ENCODE data around the gene SMYD3.

SMYD3 gene

GRCh38 chr1:245862812-245863540 lies 644.1 kb downstream of the SMYD3 start:
- Histone ChIP-seq H2AFZ (ENCODE audit: low read length) (no peak overlapping the region), H3K27me3 (replicated peaks; ENCODE audit: insufficient read depth, low read length) (no peaks in the 10 kb centered on the region), H3K27ac (ENCODE audit: low read length) (no peak overlapping the region), H3F3A (ENCODE audit: insufficient read depth, low read length) (no peaks in the 10 kb centered on the region), H3K9me3 (replicated peaks; ENCODE audit: insufficient read depth, low read length) (no peaks in the 10 kb centered on the region), H3K9me2 (replicated peaks; ENCODE audit: insufficient read depth, low read length) (no peaks in the 10 kb centered on the region), H4K20me1 (ENCODE audit: insufficient read depth, low read length) (no peaks in the 10 kb centered on the region), H3K36me3 (replicated peaks; ENCODE audit: insufficient read depth, low read length) (no peaks in the 10 kb centered on the region), H3K4me1 (ENCODE audit: low read length) (no peaks in the 10 kb centered on the region), H3K4me3 (ENCODE audit: low read length) (no peak overlapping the region), H3K79me2 (ENCODE audit: low read length) (no peaks in the 10 kb centered on the region), H3K4me2 (ENCODE audit: low read depth, low read length) (no peak overlapping the region), H3K9ac (ENCODE audit: low read length) (no peak overlapping the region)
- no peak for DNase-seq
- TF ChIP-seq CTCF (IDR thresholded peaks at IDR 0.05; ENCODE audit: low read length) (no peak), EZH2 (optimal IDR thresholded peaks at IDR 0.05; ENCODE audit: low read depth, low read length) (no peak), EZH2phosphoT487 (IDR thresholded peaks at IDR 0.05; ENCODE audit: low read length) (no peak)

- H4K20me1 ChIP-seq (ENCODE audit: insufficient read depth, low read length), result no peaks in the 10 kb centered on the region
- H3K4me2 ChIP-seq (ENCODE audit: low read depth, low read length), result no peak overlapping the region
- H3K27me3 ChIP-seq (replicated peaks; ENCODE audit: insufficient read depth, low read length), result no peaks in the 10 kb centered on the region
- H3K9me2 ChIP-seq (replicated peaks; ENCODE audit: insufficient read depth, low read length), result no peaks in the 10 kb centered on the region
- no peak overlapping the region for H3K4me3 ChIP-seq (ENCODE audit: low read length)
- no peaks in the 10 kb centered on the region for H3F3A ChIP-seq (ENCODE audit: insufficient read depth, low read length)
- H2AFZ ChIP-seq (ENCODE audit: low read length), result no peak overlapping the region
- H3K9ac ChIP-seq (ENCODE audit: low read length), result no peak overlapping the region
- DNase-seq, result no peak
- no peaks in the 10 kb centered on the region for H3K9me3 ChIP-seq (replicated peaks; ENCODE audit: insufficient read depth, low read length)
- H3K79me2 ChIP-seq (ENCODE audit: low read length), result no peaks in the 10 kb centered on the region
- no peaks in the 10 kb centered on the region for H3K4me1 ChIP-seq (ENCODE audit: low read length)
- TF ChIP-seq CTCF (IDR thresholded peaks at IDR 0.05; ENCODE audit: low read length), result no peak
- no peak for TF ChIP-seq EZH2phosphoT487 (IDR thresholded peaks at IDR 0.05; ENCODE audit: low read length)
- TF ChIP-seq EZH2 (optimal IDR thresholded peaks at IDR 0.05; ENCODE audit: low read depth, low read length), result no peak
- no peak overlapping the region for H3K27ac ChIP-seq (ENCODE audit: low read length)
- H3K36me3 ChIP-seq (replicated peaks; ENCODE audit: insufficient read depth, low read length), result no peaks in the 10 kb centered on the region
Measured at GRCh38 chr1:245860657-245861544, 646.2 kb downstream of the SMYD3 start.

- Histone ChIP-seq H3K27ac (ENCODE audit: low read length) (no peak overlapping the region), H2AFZ (ENCODE audit: low read length) (no peak overlapping the region), H3K4me2 (ENCODE audit: low read depth, low read length) (no peak overlapping the region), H3K79me2 (ENCODE audit: low read length) (no peaks in the 10 kb centered on the region), H3F3A (ENCODE audit: insufficient read depth, low read length) (no peaks in the 10 kb centered on the region), H3K9me3 (replicated peaks; ENCODE audit: insufficient read depth, low read length) (no peaks in the 10 kb centered on the region), H3K4me1 (ENCODE audit: low read length) (no peaks in the 10 kb centered on the region), H4K20me1 (ENCODE audit: insufficient read depth, low read length) (no peaks in the 10 kb centered on the region), H3K9ac (ENCODE audit: low read length) (no peak overlapping the region), H3K36me3 (replicated peaks; ENCODE audit: insufficient read depth, low read length) (no peaks in the 10 kb centered on the region), H3K4me3 (ENCODE audit: low read length) (no peak overlapping the region), H3K27me3 (replicated peaks; ENCODE audit: insufficient read depth, low read length) (no peaks in the 10 kb centered on the region), H3K9me2 (replicated peaks; ENCODE audit: insufficient read depth, low read length) (no peaks in the 10 kb centered on the region)
- no peak for TF ChIP-seq EZH2phosphoT487 (IDR thresholded peaks at IDR 0.05; ENCODE audit: low read length)
- no peak for TF ChIP-seq CTCF (IDR thresholded peaks at IDR 0.05; ENCODE audit: low read length)
- TF ChIP-seq EZH2 (optimal IDR thresholded peaks at IDR 0.05; ENCODE audit: low read depth, low read length), result no peak
- no peak for DNase-seq
Measured at GRCh38 chr1:245859493-245860114, 647.5 kb downstream of the SMYD3 start.
